Measurements from ENCODE around the gene ZNF296. TPM values are rescaled to one million over a fixed set of nuclear protein-coding genes. Genes with fewer than 3 reads are reported as not detected.
A peak's percentile ranks its signal among the peaks of the same experiment; 100 is the strongest.

The ZNF296 gene
- total RNA-seq, 1 experiment from 2014 or later = 9.2 TPM

DNA sequence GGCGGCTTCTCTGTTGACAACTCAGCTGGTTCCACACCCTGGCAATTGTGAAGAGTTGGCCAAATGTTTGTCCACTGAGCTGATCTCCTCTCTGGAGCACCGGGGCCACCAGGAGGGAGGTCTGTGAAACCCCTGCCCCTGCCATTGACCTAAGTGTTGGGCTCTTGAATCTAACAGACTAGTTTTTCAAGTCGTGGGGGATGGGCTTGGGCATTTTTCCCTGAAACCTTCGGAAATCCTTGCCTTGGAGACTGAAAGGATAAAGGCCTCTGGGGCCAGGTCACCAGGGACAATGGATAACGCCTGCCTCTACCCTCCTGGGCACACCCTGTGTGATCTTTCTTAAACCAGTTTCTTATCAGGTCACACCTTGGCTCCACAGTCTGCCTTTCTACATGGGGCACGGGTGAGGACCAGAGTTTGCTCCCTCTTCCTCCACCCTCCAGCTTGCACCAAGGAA, 3.7 kb upstream of the ZNF296 start (continued):
- TF ChIP-seq ELF1 (IDR thresholded peaks at IDR 0.05; ENCODE audit: borderline replicate concordance, low read depth) (no peak), SRF (IDR thresholded peaks at IDR 0.05; ENCODE audit: low read depth) (no peak), EZH2phosphoT487 (IDR thresholded peaks at IDR 0.05; ENCODE audit: borderline replicate concordance) (no peak), RAD21 (IDR thresholded peaks at IDR 0.05; ENCODE audit: low read depth) (no peak)
- TF ChIP-seq, protein P1, sequence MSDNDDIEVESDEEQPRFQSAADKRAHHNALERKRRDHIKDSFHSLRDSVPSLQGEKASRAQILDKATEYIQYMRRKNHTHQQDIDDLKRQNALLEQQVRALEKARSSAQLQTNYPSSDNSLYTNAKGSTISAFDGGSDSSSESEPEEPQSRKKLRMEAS (IDR thresholded peaks at IDR 0.05) = no peak

GRCh38 chr19:45079063-45079910, 3.0 kb upstream of the ZNF296 start, which contains the start of gene GEMIN7:
Gene GEMIN7 (plus strand): TSS chr19:45079260. CDS start chr19:45090115, 10,855 bp downstream.
- Histone ChIP-seq H3K36me3 (ENCODE audit: control insufficient read depth in 1 of 2, insufficient read depth in 2 of 2, low read length in 2 of 2) (peaks cover 2 to 15% of the 10 kb centered on the region in 2 experiments; a peak in 2 of 4 replicates), H3K9me3 (ENCODE audit: control insufficient read depth in 1 of 2, insufficient read depth in 1 of 2, low read depth in 1 of 2, low read length in 2 of 2) (no peaks in the 10 kb centered on the region), H3K9me2 (ENCODE audit: insufficient read depth) (no peaks in the 10 kb centered on the region), H3K27ac (ENCODE audit: low read depth, low read length) (peak within 1 kb of the TSS; percentile 73), H2AFZ (ENCODE audit: low read depth, low read length, poor library complexity, severe bottlenecking) (no peak within 1 kb of the TSS), H3K4me1 (ENCODE audit: control insufficient read depth in 1 of 2, insufficient read depth in 2 of 2, low read length in 2 of 2) (peaks cover 31 to 45% of the 10 kb centered on the region in 2 experiments), H3K9ac (ENCODE audit: low read length) (peak within 1 kb of the TSS; percentile 98), H3K4me2 (ENCODE audit: low read length) (peak within 1 kb of the TSS; percentile 91), H3K4me3 (replicated peaks in 1 of 2; ENCODE audit: low read depth in 1 of 2, low read length in 2 of 2) (peak within 1 kb of the TSS; percentile 99), H4K20me1 (ENCODE audit: insufficient read depth) (no peaks in the 10 kb centered on the region), H3K79me2 (ENCODE audit: insufficient read depth, low read length) (peaks cover 64% of the 10 kb centered on the region), H3K27me3 (ENCODE audit: insufficient read depth, low read length) (no peaks in the 10 kb centered on the region)
- peak; percentile 44 for DNase-seq (ENCODE audit: low read depth, low spot score)
- intact Hi-C loops (cut with micrococcal nuclease) = loop anchor here (5.0 kb wide), 1 partner anchor 258 kb away; no protein-coding TSS in a partner anchor
- ChIA-PET RAD21 (ENCODE audit: low non-redundant PET in 1 of 2, low total read pairs in 2 of 2, uncharacterized antibody in 2 of 2, unreplicated experiment in 2 of 2) (no interaction called here), POLR2A (interaction anchor here (1.0 to 2.9 kb wide), 2 partner anchors 10 to 13 kb away, joined by 3 to 10 read pairs; partner anchors contain the start of gene PPP1R37), CTCF (interaction anchor here (1.1 kb wide), 2 partner anchors 12 to 20 kb away, joined by 4 to 5 read pairs; no protein-coding TSS in a partner anchor)
- TF ChIP-seq ZFX (IDR thresholded peaks at IDR 0.05) (peak; percentile 76; the same call in 1 of the 2 replicates), SIN3A (IDR thresholded peaks at IDR 0.05; ENCODE audit: low read depth) (peak; percentile 84), CBX3 (IDR thresholded peaks at IDR 0.05; ENCODE audit: low read depth) (peak; percentile 78), YY1 (IDR thresholded peaks at IDR 0.05; ENCODE audit: extremely low read depth, insufficient replicate concordance, low read depth, low read length) (peak; percentile 77), POLR2AphosphoS5 (IDR thresholded peaks at IDR 0.05; ENCODE audit: low read depth, low read length) (peak; percentile 84), POLR2A (IDR thresholded peaks at IDR 0.05; ENCODE audit: borderline replicate concordance, extremely low read depth, insufficient read depth, insufficient read length) (no peak), JUND (IDR thresholded peaks at IDR 0.05) (no peak), EZH2phosphoT487 (IDR thresholded peaks at IDR 0.05; ENCODE audit: borderline replicate concordance) (no peak), SP1 (IDR thresholded peaks at IDR 0.05; ENCODE audit: low read depth) (peak; percentile 40; the same call in 1 of the 2 replicates), TCF7L2 (IDR thresholded peaks at IDR 0.05; ENCODE audit: borderline replicate concordance, extremely low read depth, insufficient read depth, insufficient read length) (peak; percentile 76)
- TF ChIP-seq, protein P1 (IDR thresholded peaks at IDR 0.05) = peak; percentile 99
- TF ChIP-seq, protein P2, sequence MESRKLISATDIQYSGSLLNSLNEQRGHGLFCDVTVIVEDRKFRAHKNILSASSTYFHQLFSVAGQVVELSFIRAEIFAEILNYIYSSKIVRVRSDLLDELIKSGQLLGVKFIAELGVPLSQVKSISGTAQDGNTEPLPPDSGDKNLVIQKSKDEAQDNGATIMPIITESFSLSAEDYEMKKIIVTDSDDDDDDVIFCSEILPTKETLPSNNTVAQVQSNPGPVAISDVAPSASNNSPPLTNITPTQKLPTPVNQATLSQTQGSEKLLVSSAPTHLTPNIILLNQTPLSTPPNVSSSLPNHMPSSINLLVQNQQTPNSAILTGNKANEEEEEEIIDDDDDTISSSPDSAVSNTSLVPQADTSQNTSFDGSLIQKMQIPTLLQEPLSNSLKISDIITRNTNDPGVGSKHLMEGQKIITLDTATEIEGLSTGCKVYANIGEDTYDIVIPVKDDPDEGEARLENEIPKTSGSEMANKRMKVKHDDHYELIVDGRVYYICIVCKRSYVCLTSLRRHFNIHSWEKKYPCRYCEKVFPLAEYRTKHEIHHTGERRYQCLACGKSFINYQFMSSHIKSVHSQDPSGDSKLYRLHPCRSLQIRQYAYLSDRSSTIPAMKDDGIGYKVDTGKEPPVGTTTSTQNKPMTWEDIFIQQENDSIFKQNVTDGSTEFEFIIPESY (IDR thresholded peaks at IDR 0.05; ENCODE audit: extremely low read depth, insufficient replicate concordance, low read length) = peak; percentile 71
- TSS peak; percentile 76 for BruUV-seq (replicated peaks)
- peak; percentile 56 for ATAC-seq

Data from HCT116 (cell line).